GM06990 (cell line): ENCODE data around the gene ZBTB1.
"Not testable (repeated sequence)": the region's sequence is repeated elsewhere in the genome, so short reads cannot be mapped to it uniquely, and the experiment has no call there.

Experiments
- DNase-seq: peaks from one replicate; pipeline ENCODE4 v3.0.0-alpha.2; 2011; ENCODE audit not compliant: insufficient read length; ENCODE audit errors: extremely low read depth
- H3K27me3 ChIP-seq: replicated peaks from 2 replicates; pipeline ENCODE4 v1.6.0; 2011; ENCODE audit warnings: low read length; ENCODE audit not compliant: control insufficient read depth, insufficient read depth
- H3K36me3 ChIP-seq: 2 replicates; pipeline ENCODE4 v1.5.1; 2011; ENCODE audit warnings: low read length; ENCODE audit not compliant: control insufficient read depth, insufficient read depth
- H3K4me3 ChIP-seq: replicated peaks from 2 replicates; pipeline ENCODE4 v1.5.1; 2011; ENCODE audit warnings: low read depth, mild to moderate bottlenecking, control low read depth, low read length
- TF ChIP-seq, protein P1 (sequence below): IDR thresholded peaks from 2 replicates; pipeline ENCODE4 v1.5.1; 2011; ENCODE audit warnings: low read length, control low read depth, mild to moderate bottlenecking, inconsistent platforms; ENCODE audit not compliant: insufficient read depth, poor library complexity, severe bottlenecking

Gene ZBTB1

DNA sequence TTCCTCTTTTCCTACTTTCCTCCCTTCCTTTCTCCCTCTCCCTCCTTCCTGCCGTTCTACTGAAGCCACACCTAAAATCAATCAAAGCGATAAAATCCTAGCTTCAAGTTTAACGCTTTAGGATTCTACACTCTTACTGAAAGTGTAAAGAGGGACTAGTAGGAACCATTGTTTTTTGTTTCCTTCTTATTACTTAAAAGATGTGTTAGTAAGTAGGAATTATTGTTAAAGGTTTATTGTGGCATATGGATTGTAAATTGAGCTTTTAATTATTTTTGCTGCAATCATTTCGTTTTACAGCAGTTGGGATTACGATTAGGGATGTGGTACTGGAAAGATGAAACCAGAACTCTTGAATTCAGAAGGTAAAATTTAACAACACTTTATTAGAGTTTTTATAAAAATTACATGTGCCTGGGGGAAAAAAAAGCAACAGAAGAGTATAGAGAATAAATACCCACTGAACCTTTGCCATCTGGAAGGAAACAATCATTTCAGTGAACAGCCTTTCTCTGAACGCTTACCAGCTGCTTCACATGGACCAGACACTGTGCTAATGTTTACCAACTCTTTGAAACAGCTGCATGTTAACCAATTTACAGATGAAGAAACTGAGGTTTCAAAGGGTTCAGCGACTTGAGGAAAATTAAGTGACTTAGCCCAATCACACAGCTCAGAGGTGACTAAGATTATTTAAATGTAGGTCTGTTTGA, 46.2 kb downstream of the ZBTB1 start:
- no peaks in the 10 kb centered on the region; the same call in 1 of the 2 replicates for H3K27me3 ChIP-seq
- DNase-seq = no peak
- TF ChIP-seq, protein P1, sequence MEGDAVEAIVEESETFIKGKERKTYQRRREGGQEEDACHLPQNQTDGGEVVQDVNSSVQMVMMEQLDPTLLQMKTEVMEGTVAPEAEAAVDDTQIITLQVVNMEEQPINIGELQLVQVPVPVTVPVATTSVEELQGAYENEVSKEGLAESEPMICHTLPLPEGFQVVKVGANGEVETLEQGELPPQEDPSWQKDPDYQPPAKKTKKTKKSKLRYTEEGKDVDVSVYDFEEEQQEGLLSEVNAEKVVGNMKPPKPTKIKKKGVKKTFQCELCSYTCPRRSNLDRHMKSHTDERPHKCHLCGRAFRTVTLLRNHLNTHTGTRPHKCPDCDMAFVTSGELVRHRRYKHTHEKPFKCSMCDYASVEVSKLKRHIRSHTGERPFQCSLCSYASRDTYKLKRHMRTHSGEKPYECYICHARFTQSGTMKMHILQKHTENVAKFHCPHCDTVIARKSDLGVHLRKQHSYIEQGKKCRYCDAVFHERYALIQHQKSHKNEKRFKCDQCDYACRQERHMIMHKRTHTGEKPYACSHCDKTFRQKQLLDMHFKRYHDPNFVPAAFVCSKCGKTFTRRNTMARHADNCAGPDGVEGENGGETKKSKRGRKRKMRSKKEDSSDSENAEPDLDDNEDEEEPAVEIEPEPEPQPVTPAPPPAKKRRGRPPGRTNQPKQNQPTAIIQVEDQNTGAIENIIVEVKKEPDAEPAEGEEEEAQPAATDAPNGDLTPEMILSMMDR = no peak
- no peaks in the 10 kb centered on the region for H3K36me3 ChIP-seq
- no peak overlapping the region for H3K4me3 ChIP-seq

DNA sequence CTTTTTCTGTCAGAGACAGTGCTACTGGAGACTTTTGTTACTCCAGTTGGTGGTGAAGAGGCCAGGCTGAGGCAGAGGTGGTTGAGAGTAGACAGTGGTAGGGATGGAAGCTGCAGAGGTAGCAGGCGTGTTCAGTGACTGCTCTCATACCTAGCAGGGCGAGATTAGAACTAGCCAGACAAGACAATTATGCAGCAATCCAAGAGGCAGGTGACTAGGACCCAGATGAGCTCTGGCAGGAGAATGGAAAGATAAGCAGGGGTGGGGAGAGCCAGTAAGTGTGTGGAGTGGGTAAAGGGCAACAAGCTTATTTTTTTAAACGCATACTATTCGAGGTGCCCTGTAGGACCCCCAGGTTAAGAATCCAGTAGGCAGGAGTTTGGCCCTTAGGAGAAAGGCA, 50.0 kb downstream of the ZBTB1 start:
- TF ChIP-seq, protein P1 = no peak
- Histone ChIP-seq H3K27me3 (no peaks in the 10 kb centered on the region; the same call in 1 of the 2 replicates), H3K4me3 (no peak overlapping the region), H3K36me3 (no peaks in the 10 kb centered on the region)
- no peak for DNase-seq

DNA sequence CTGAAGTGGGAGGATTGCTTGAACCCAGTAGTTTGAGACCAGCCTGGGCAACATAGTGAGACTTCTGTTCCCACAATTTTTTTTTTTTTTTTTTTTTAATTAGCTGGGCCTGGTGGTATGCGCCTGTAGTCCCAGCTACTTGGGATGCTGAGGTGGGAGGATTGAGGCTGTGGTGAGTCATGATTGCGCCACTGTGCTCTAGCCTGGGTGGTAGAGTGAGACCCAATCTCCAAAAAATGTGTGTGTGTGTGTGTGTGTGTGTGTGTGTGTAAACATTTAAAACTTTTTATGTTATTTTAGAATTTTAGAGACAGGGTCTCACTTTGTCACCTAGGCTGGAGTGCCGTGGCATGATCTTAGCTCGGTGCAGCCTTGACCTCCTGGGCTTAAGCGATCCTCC, 52.0 kb downstream of the ZBTB1 start:
- no peaks in the 10 kb centered on the region; the same call in 1 of the 2 replicates for H3K27me3 ChIP-seq

DNA sequence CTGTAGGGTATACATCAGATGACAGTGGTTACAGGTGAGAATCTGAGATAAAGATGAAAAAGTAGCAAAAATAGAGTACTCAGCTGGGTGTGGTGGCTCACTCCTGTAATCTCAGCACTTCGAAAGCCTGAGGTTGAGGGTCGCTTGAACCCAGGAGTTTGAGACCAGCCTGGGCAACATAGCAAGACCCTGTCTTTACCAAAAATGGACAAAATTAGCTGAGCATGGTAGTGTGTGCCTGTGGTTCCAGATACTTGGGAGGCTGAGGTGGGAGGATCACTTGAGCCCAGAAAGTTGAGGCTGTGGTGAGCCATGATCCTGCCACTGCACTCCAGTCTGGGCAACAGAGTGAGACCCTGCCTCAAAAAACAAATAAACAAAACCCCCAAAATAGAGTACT, 53.6 kb downstream of the ZBTB1 start:
- H3K27me3 ChIP-seq, H3K36me3 ChIP-seq, H3K4me3 ChIP-seq, DNase-seq: not testable (repeated sequence)

More for the DNA sequence above, 52.0 kb downstream of the ZBTB1 start:
- Histone ChIP-seq H3K36me3 (no peaks in the 10 kb centered on the region), H3K4me3 (no peak overlapping the region)
- no peak for DNase-seq
- TF ChIP-seq, protein P1 = no peak

DNA sequence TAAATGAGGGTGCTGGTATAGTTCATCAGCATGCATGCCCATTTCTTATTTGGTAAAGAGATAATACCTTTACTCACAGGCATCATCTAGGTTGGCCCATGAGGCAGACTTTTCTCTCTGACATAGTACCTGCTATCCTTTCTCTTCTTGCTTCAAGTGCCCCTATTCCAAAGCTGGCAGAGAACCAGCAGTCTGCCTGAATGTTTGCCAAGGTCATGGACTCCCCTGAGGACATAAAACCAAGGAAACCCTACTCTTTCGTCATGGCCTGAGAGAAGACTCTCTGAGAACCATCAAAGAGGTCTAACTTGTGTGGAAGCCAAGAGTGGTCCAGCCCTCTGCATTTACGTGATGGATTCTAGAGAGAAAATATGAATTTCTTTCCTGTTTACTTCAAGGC, 57.1 kb downstream of the ZBTB1 start:
- DNase-seq = no peak
- TF ChIP-seq, protein P1 = no peak

DNA sequence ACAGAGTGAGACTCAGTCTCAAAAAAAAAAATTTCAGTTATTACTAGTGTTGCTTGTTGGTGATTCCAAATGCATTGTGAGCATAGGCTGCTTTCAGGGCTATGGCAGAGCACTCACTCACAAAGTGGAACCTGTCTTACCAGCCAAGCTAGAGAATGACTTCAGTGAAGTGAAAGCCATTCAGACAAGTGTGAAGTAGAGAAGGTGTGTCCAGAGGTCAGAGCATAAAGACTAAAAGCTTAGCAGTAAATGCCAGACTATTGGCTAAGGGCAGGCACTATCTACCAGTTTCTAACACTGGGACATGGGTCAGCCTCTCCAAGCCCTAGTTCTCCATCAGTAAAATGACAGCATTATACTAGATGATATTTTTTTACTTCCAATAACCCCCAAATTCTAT, 57.9 kb downstream of the ZBTB1 start:
- TF ChIP-seq, protein P1 = no peak
- Histone ChIP-seq H3K27me3 (no peaks in the 10 kb centered on the region; the same call in 1 of the 2 replicates), H3K4me3 (no peak overlapping the region), H3K36me3 (no peaks in the 10 kb centered on the region)
- DNase-seq = no peak

More for the DNA sequence above, 57.1 kb downstream of the ZBTB1 start:
- Histone ChIP-seq H3K36me3 (no peaks in the 10 kb centered on the region), H3K27me3 (no peaks in the 10 kb centered on the region; the same call in 1 of the 2 replicates), H3K4me3 (no peak overlapping the region)
